Gastroesophageal sphincter (tissue), 4 donors: ENCODE measurements around the gene UGT3A2. TPM values are rescaled to one million over a fixed set of nuclear protein-coding genes. Genes with fewer than 3 reads are reported as not detected.

Experiments used
- small RNA-seq, 4 donors: library from RNA; depleted of rRNA; stranded (forward); fragments of <200 nt; gene quantifications; one replicate each; pipeline ENCODE3, GENCODE V24; 2016
- total RNA-seq, 4 donors: library from RNA; depleted of rRNA; stranded (reverse); fragments of >200 nt; gene quantifications; one replicate each; pipeline ENCODE4 v1.1.0, GENCODE V29; 2016

UGT3A2 gene
- total RNA-seq, 4 donors from 2014 or later, result not detected

Small RNA genes within 50 kb of the gene (small RNA-seq; reads per million reads assigned to genes)
- 0 reads per million in 4 donors for gene AC016612.1

Other genes with a start within 250 kb of the UGT3A2 start
- gene IL7R, start 210.0 kb downstream of the UGT3A2 start, total RNA-seq, result 10 to 100 TPM in 1 of 4 donors, 1 to 10 TPM in 3; 1.1 to 10.1 (median 4.0) TPM
- not detected for gene CAPSL, start 128.3 kb downstream of the UGT3A2 start, total RNA-seq
- not detected for gene UGT3A1, start 75.5 kb downstream of the UGT3A2 start, total RNA-seq
- gene LMBRD2, start 85.0 kb upstream of the UGT3A2 start, total RNA-seq, result 10 to 100 TPM in 3 of 4 donors, 1 to 10 TPM in 1; 8.3 to 16.7 (median 13.2) TPM
- 10 to 100 TPM in 3 of 4 donors, 1 to 10 TPM in 1; 8.2 to 11.6 (median 11.4) TPM for gene SKP2, start 85.2 kb upstream of the UGT3A2 start, total RNA-seq
- gene NADK2, start 175.0 kb upstream of the UGT3A2 start, total RNA-seq, result 10 to 100 TPM; 43.5 to 90.6 (median 60.9) TPM
- gene RANBP3L, start 235.0 kb upstream of the UGT3A2 start, total RNA-seq, result 10 to 100 TPM in 1 of 4 donors, 1 to 10 TPM in 3; 3.4 to 26.0 (median 6.1) TPM